Activated CD4-positive, alpha-beta T cell treated with anti-CD3 and anti-CD28 coated beads, Interleukin-2, amount 10 ng/mL, durations not matched to agents 7 days and 5 days (primary cell): Measurements from ENCODE around the gene ITLN2. TPM values are rescaled to one million over a fixed set of nuclear protein-coding genes. Genes with fewer than 3 reads are reported as not detected.
A peak's percentile ranks its signal among the peaks of the same experiment; 100 is the strongest.
"Not testable (repeated sequence)": the region's sequence is repeated elsewhere in the genome, so short reads cannot be mapped to it uniquely, and the experiment has no call there.

ENCODE experiments used
- CTCF ChIA-PET: fragments of 350-600 bp; sonication (Branson Sonifier 250); formaldehyde crosslinking; loops from one replicate; lab custom pipeline; 2021; ENCODE audit warnings: antibody characterized with exemption; lab: Charles Lee
- POLR2A ChIA-PET: fragments of 350-600 bp; sonication (Branson Sonifier 250); formaldehyde crosslinking; loops from one replicate; lab custom pipeline; 2021; ENCODE audit warnings: antibody characterized with exemption; lab: Charles Lee
- DNase-seq: peaks from one replicate; pipeline ENCODE4 v3.0.0-alpha.2; 2020
- H3K27ac Mint-ChIP-seq: one replicate; pipeline ENCODE4 v1.8.0; 2021; ENCODE audit warnings: mild to moderate bottlenecking, moderate library complexity, mixed read lengths
- H3K27me3 Mint-ChIP-seq: one replicate; pipeline ENCODE4 v1.8.0; 2021; ENCODE audit warnings: mixed read lengths
- H3K36me3 Mint-ChIP-seq: one replicate; pipeline ENCODE4 v1.8.0; 2021; ENCODE audit warnings: low read depth, mixed read lengths
- H3K4me1 Mint-ChIP-seq: one replicate; pipeline ENCODE4 v1.8.0; 2021; ENCODE audit warnings: mixed read lengths
- H3K4me3 Mint-ChIP-seq: one replicate; pipeline ENCODE4 v1.8.0; 2021; ENCODE audit warnings: mild to moderate bottlenecking, moderate library complexity, mixed read lengths
- H3K9me3 Mint-ChIP-seq: one replicate; pipeline ENCODE4 v1.8.0; 2021; ENCODE audit warnings: mixed read lengths
- total RNA-seq, 2 experiments: library from RNA; stranded (reverse); gene quantifications; one replicate each; pipeline ENCODE4 v1.2.3, GENCODE V29; 2021

ITLN2 gene
- total RNA-seq, 2 experiments from 2014 or later, result not detected

- no peaks in the 10 kb centered on the region for H3K9me3 Mint-ChIP-seq
- no peak overlapping the region for H3K4me3 Mint-ChIP-seq
- DNase-seq, result peak; percentile 83
- peaks cover 11% of the 10 kb centered on the region for H3K4me1 Mint-ChIP-seq
- no peaks in the 10 kb centered on the region for H3K36me3 Mint-ChIP-seq
- ChIA-PET CTCF (interaction anchor here (0.6 to 5.4 kb wide), 24 partner anchors 10 to 279 kb away, joined by 3 to 87 read pairs (median 4); no protein-coding TSS in a partner anchor), POLR2A (no interaction called here)
- H3K27ac Mint-ChIP-seq, result no peak overlapping the region
- H3K27me3 Mint-ChIP-seq, result no peaks in the 10 kb centered on the region
These were observed 3.0 kb downstream of the ITLN2 start for GRCh38 chr1:160951443-160952128.

GRCh38 chr1:160950657-160951056, 4.0 kb downstream of the ITLN2 start:
- CTCF ChIA-PET, result interaction anchor here (0.6 to 5.4 kb wide), 12 partner anchors 9 to 243 kb away, joined by 3 to 87 read pairs (median 4); no protein-coding TSS in a partner anchor
- no peaks in the 10 kb centered on the region for H3K9me3 Mint-ChIP-seq
- no peak overlapping the region for H3K4me3 Mint-ChIP-seq
- H3K36me3 Mint-ChIP-seq, result no peaks in the 10 kb centered on the region
- H3K27me3 Mint-ChIP-seq, result no peaks in the 10 kb centered on the region
- H3K27ac Mint-ChIP-seq, result no peak overlapping the region
- DNase-seq, result no peak
- peaks cover 11% of the 10 kb centered on the region for H3K4me1 Mint-ChIP-seq
- POLR2A ChIA-PET, result no interaction called here

- no peak overlapping the region for H3K27ac Mint-ChIP-seq
- no peaks in the 10 kb centered on the region for H3K36me3 Mint-ChIP-seq
- no peaks in the 10 kb centered on the region for H3K27me3 Mint-ChIP-seq
- ChIA-PET CTCF (interaction anchor here (0.7 kb wide), 1 partner anchor 101 kb away, joined by 4 read pairs; no protein-coding TSS in a partner anchor), POLR2A (no interaction called here)
- DNase-seq, result no peak
- no peaks in the 10 kb centered on the region for H3K9me3 Mint-ChIP-seq
- peaks cover 11% of the 10 kb centered on the region for H3K4me1 Mint-ChIP-seq
- no peak overlapping the region for H3K4me3 Mint-ChIP-seq
These were observed 4.7 kb downstream of the ITLN2 start for GRCh38 chr1:160949881-160950280.

- H3K36me3 Mint-ChIP-seq, DNase-seq, CTCF ChIA-PET, H3K9me3 Mint-ChIP-seq, H3K27me3 Mint-ChIP-seq, H3K4me3 Mint-ChIP-seq, POLR2A ChIA-PET, H3K27ac Mint-ChIP-seq: not testable (repeated sequence)
- H3K4me1 Mint-ChIP-seq, result peaks cover 11% of the 10 kb centered on the region
These were observed 5.3 kb downstream of the ITLN2 start for GRCh38 chr1:160949216-160949880.

GRCh38 chr1:160947174-160947759, 7.3 kb downstream of the ITLN2 start:
- H3K36me3 Mint-ChIP-seq, H3K4me3 Mint-ChIP-seq, DNase-seq, CTCF ChIA-PET, H3K9me3 Mint-ChIP-seq, H3K4me1 Mint-ChIP-seq, H3K27me3 Mint-ChIP-seq, H3K27ac Mint-ChIP-seq, POLR2A ChIA-PET: not testable (repeated sequence)

GRCh38 chr1:160945881-160946280, 8.7 kb downstream of the ITLN2 start:
- H3K36me3 Mint-ChIP-seq, H3K27me3 Mint-ChIP-seq, H3K9me3 Mint-ChIP-seq, POLR2A ChIA-PET, H3K27ac Mint-ChIP-seq, H3K4me3 Mint-ChIP-seq, H3K4me1 Mint-ChIP-seq, DNase-seq: not testable (repeated sequence)
- CTCF ChIA-PET, result interaction anchor here (1.2 kb wide), 2 partner anchors 15 to 111 kb away, joined by 3 to 4 read pairs; no protein-coding TSS in a partner anchor

- DNase-seq, result no peak
- POLR2A ChIA-PET, result no interaction called here
- no peak overlapping the region for H3K4me3 Mint-ChIP-seq
- H3K27me3 Mint-ChIP-seq, result peaks cover 3% of the 10 kb centered on the region
- no peaks in the 10 kb centered on the region for H3K36me3 Mint-ChIP-seq
- no peaks in the 10 kb centered on the region for H3K9me3 Mint-ChIP-seq
- no peak overlapping the region for H3K27ac Mint-ChIP-seq
- CTCF ChIA-PET, result interaction anchor here (0.9 to 1.2 kb wide), 3 partner anchors 14 to 687 kb away, joined by 3 to 4 read pairs (median 4); no protein-coding TSS in a partner anchor
- H3K4me1 Mint-ChIP-seq, result no peaks in the 10 kb centered on the region
These were observed 9.5 kb downstream of the ITLN2 start for GRCh38 chr1:160945079-160945478.

GRCh38 chr1:160942926-160943325, 11.7 kb downstream of the ITLN2 start:
- ChIA-PET POLR2A (no interaction called here), CTCF (interaction anchor here (2.1 kb wide), 1 partner anchor 124 kb away, joined by 5 read pairs; no protein-coding TSS in a partner anchor)
- Mint-ChIP-seq H3K36me3 (no peaks in the 10 kb centered on the region), H3K27me3 (peaks cover 19% of the 10 kb centered on the region), H3K4me3 (no peak overlapping the region), H3K4me1 (no peaks in the 10 kb centered on the region), H3K9me3 (no peaks in the 10 kb centered on the region), H3K27ac (no peak overlapping the region)
- DNase-seq, result no peak

- H3K4me3 Mint-ChIP-seq, H3K9me3 Mint-ChIP-seq, CTCF ChIA-PET, DNase-seq, POLR2A ChIA-PET, H3K27ac Mint-ChIP-seq, H3K4me1 Mint-ChIP-seq, H3K36me3 Mint-ChIP-seq: not testable (repeated sequence)
- peaks cover 28% of the 10 kb centered on the region for H3K27me3 Mint-ChIP-seq
These were observed 17.9 kb downstream of the ITLN2 start for GRCh38 chr1:160936666-160937065.

- DNase-seq, result no peak
- Mint-ChIP-seq H3K27ac (no peak overlapping the region), H3K4me3 (no peak overlapping the region), H3K4me1 (no peaks in the 10 kb centered on the region), H3K27me3 (peaks cover 30% of the 10 kb centered on the region), H3K9me3 (peaks cover 3% of the 10 kb centered on the region), H3K36me3 (no peaks in the 10 kb centered on the region)
- CTCF ChIA-PET, result interaction anchor here (0.7 kb wide), 2 partner anchors 13 to 94 kb away, joined by 4 to 5 read pairs; no protein-coding TSS in a partner anchor
- POLR2A ChIA-PET, result no interaction called here
These were observed 18.9 kb downstream of the ITLN2 start for GRCh38 chr1:160935527-160936258.

- H3K9me3 Mint-ChIP-seq, result not testable (repeated sequence)
These were observed 21.3 kb downstream of the ITLN2 start for GRCh38 chr1:160933305-160933704.

GRCh38 chr1:160925652-160926244, 28.9 kb downstream of the ITLN2 start:
- POLR2A ChIA-PET, result interaction anchor here (0.6 kb wide), 1 partner anchor 39 kb away, joined by 3 read pairs; no protein-coding TSS in a partner anchor
- Mint-ChIP-seq H3K27me3 (peaks cover 7% of the 10 kb centered on the region), H3K27ac (no peak overlapping the region), H3K4me3 (no peak overlapping the region), H3K9me3 (peaks cover 38% of the 10 kb centered on the region), H3K36me3 (peaks cover 2% of the 10 kb centered on the region), H3K4me1 (no peaks in the 10 kb centered on the region)
- CTCF ChIA-PET, result interaction anchor here (0.6 to 0.8 kb wide), 4 partner anchors 26 to 129 kb away, joined by 3 to 4 read pairs (median 4); no protein-coding TSS in a partner anchor
- DNase-seq, result no peak

More at GRCh38 chr1:160933305-160933704, 21.3 kb downstream of the ITLN2 start:
- H3K36me3 Mint-ChIP-seq, H3K4me1 Mint-ChIP-seq, H3K27ac Mint-ChIP-seq, POLR2A ChIA-PET, CTCF ChIA-PET, H3K4me3 Mint-ChIP-seq, DNase-seq: not testable (repeated sequence)
- peaks cover 17% of the 10 kb centered on the region for H3K27me3 Mint-ChIP-seq
